Stomach (tissue), 4 donors: Measurements from ENCODE around the gene RFPL2.

Source experiments
- CTCF ChIP-seq, 7 experiments: fragments of 450-650 bp in 4 of 7; fragments of 200-600 bp in 3 of 7; sonication (generic) in 3 of 7; IDR thresholded peaks; one replicate each; pipeline ENCODE4 v1.5.1; 2016 to 2019; ENCODE audit warnings: antibody characterized with exemption in 7 of 7, control low read depth in 2 of 7, mild to moderate bottlenecking in 1 of 7
- EP300 ChIP-seq: sonication (generic); formaldehyde crosslinking; IDR thresholded peaks from one replicate; pipeline ENCODE4 v1.6.1; 2017; ENCODE audit warnings: antibody characterized with exemption
- POLR2A ChIP-seq, 4 donors: fragments of 450-650 bp; IDR thresholded peaks; one replicate each; pipeline ENCODE4 v1.6.1; 2016; ENCODE audit warnings: antibody characterized with exemption in 4 of 4, control low read depth in 2 of 4, mild to moderate bottlenecking in 1 of 4, moderate library complexity in 1 of 4
- POLR2AphosphoS5 ChIP-seq, 3 donors: sonication (generic); formaldehyde crosslinking; IDR thresholded peaks; one replicate each; pipeline ENCODE4 v1.6.1; 2016; ENCODE audit warnings: antibody characterized with exemption in 3 of 3

GRCh38 chr22:32211011-32211410, 6.1 kb upstream of the RFPL2 start:
- TF ChIP-seq CTCF (IDR thresholded peaks at IDR 0.05) (no peak), POLR2A (IDR thresholded peaks at IDR 0.05) (no peak), EP300 (no peak), POLR2AphosphoS5 (IDR thresholded peaks at IDR 0.05) (no peak)
